ENCODE data around the gene IL11RA.

Gene IL11RA

GRCh38 chr9:34654323-34655051 is 2.5 kb downstream of the IL11RA start:
- no peak for DNase-seq

- DNase-seq, result no peak
Observed at GRCh38 chr9:34655394-34655793, 3.4 kb downstream of the IL11RA start.

- DNase-seq, result no peak
Observed at GRCh38 chr9:34656992-34657391, 5.0 kb downstream of the IL11RA start.

- no peak for DNase-seq
Observed at GRCh38 chr9:34658461-34658860, 6.5 kb downstream of the IL11RA start.

GRCh38 chr9:34659592-34660253 is 7.7 kb downstream of the IL11RA start:
- no peak for DNase-seq

- no peak for DNase-seq
Observed at GRCh38 chr9:34662526-34663302, 10.7 kb downstream of the IL11RA start, which contains the start of gene CCL27. TSS of gene CCL27 (minus strand) at chr9:34662657. CDS start at chr9:34662633, 24 bp downstream.

- no peak for DNase-seq
Observed at GRCh38 chr9:34663303-34663605, 11.3 kb downstream of the IL11RA start.

GRCh38 chr9:34664281-34665066 is 12.5 kb downstream of the IL11RA start:
- peak; percentile 57 to 68 for DNase-seq

- DNase-seq, result no peak
Observed at GRCh38 chr9:34665067-34665380, 13.0 kb downstream of the IL11RA start.

- peak; percentile 95 to 96 for DNase-seq
Observed at GRCh38 chr9:34665381-34666250, 13.6 kb downstream of the IL11RA start.

- DNase-seq, result no peak
Observed at GRCh38 chr9:34669809-34670562, 18.0 kb downstream of the IL11RA start.

- DNase-seq, result no peak
Observed at GRCh38 chr9:34671307-34671706, 19.3 kb downstream of the IL11RA start.

- no peak for DNase-seq
Observed at GRCh38 chr9:34674440-34674839, 22.5 kb downstream of the IL11RA start.

GRCh38 chr9:34675048-34675714 is 23.2 kb downstream of the IL11RA start:
- peak; percentile 80 to 83 for DNase-seq

GRCh38 chr9:34675869-34676268 is 23.9 kb downstream of the IL11RA start:
- no peak for DNase-seq

GRCh38 chr9:34684145-34684544 is 32.2 kb downstream of the IL11RA start:
- DNase-seq, result no peak

- no peak for DNase-seq
Observed at GRCh38 chr9:34684816-34685215, 32.8 kb downstream of the IL11RA start.

- no peak for DNase-seq
Observed at GRCh38 chr9:34685591-34685990, 33.6 kb downstream of the IL11RA start.

GRCh38 chr9:34686231-34686630 is 34.2 kb downstream of the IL11RA start:
- DNase-seq, result no peak

GRCh38 chr9:34686732-34687131 is 34.7 kb downstream of the IL11RA start:
- no peak for DNase-seq
